Stimulated activated CD4-positive, alpha-beta T cell treated with anti-CD3 and anti-CD28 coated beads, TNF-alpha, amount 100 ng/mL, for 1 hour (primary cell): ENCODE data around the gene DYNLT2.
"Not testable (repeated sequence)": the region's sequence is repeated elsewhere in the genome, so short reads cannot be mapped to it uniquely, and the experiment has no call there.

Source experiments
- DNase-seq, 3 donors: peaks; one replicate each; pipeline ENCODE4 v3.0.0-alpha.2; 2020; ENCODE audit warnings: low read depth in 3 of 3, low spot score in 1 of 3

The DYNLT2 gene

DNA sequence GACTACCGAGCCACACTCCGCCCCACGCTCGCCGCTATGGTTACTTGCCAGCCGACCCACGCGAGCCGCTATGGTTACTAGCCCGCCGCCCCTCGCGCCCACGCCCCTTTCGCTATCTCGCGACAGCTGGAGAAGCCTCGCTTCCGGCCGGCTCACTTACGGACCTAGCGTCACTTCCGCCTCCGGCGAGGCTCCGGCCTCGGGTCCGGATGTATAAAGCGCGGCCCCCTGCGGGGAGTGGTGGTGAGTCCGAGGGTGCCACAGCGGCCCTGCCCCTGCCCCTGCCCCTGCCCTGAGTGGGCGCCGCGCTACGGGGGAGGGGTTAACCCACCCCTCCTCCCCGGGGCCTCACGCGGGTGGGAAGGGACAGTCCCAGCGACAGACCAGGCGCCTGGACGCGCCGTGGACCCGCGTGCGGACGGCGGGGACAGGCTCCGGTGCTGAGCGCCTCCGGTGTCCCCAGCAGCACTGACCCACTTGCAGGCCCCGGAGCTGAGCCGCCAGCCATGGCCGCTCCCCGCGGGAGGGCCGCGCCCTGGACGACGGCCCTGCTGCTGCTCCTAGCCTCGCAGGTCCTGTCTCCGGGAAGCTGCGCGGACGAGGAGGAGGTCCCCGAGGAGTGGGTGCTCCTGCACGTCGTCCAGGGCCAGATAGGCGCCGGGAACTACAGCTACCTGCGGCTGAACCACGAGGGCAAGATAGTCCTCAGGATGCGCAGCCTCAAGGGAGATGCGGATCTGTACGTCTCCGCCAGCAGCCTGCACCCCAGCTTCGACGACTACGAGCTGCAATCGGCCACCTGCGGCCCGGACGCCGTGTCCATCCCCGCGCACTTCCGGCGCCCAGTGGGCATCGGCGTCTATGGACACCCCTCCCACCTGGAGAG lies 49.2 kb downstream of the DYNLT2 start, which contains the start of the genes C6orf120 and WDR27:
TSS of gene C6orf120 (plus strand) at position 173 of the 886 bp plus-strand sequence. CDS start at position 507, 334 bp downstream.
TSS of gene WDR27 (minus strand) at position 76 of the 886 bp plus-strand sequence. CDS start 13,024 bp downstream, outside the sequence.
- DNase-seq = peak; percentile 88 to 97 (median 94)

GRCh38 chr6:169701311-169701953 lies 49.9 kb downstream of the DYNLT2 start:
- peak in 1 of 3 donors; percentile 8 for DNase-seq

DNA sequence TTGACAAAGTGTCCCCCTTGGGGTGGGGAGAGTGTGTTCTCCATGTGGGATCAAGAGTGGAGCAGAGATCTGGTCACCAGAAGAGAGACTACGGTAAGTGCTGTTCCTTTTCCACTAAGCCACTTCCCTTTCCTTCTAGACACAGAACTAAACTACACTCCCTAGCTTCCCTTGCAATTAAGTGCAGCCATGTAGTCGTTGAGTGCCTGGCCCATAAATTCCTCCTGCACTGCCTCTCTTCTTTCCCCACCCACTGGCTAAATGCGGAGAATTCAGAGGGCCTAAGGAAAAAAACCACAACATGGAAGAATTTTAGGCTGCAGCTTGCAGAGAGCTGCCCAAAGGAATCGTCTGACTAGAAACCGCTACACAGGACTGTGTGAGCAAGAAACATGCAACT lies 51.1 kb downstream of the DYNLT2 start:
- DNase-seq = no peak

- DNase-seq = not testable (repeated sequence)
Measured at GRCh38 chr6:169697115-169697514, 54.3 kb downstream of the DYNLT2 start.

DNA sequence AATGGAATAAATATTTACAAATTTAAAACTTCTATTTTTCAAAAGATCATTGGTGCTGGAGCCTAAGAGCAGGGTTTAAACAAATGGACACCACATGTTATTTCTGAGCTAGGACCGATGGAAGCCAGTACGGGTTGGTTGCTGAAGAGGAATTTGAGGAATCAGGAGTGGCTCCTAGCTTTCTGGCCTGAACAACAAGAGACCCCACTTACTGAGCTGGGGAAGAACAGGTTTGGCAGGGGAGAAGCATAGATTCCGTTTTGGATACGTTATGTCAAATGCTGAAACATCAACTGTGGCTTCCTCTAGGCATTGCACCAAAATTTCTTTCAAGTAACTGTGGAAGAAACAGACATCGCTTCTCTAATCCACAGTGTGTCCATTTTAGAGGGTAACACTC lies 56.2 kb downstream of the DYNLT2 start:
- DNase-seq = no peak

GRCh38 chr6:169692516-169692915 lies 58.9 kb downstream of the DYNLT2 start:
- no peak for DNase-seq

DNA sequence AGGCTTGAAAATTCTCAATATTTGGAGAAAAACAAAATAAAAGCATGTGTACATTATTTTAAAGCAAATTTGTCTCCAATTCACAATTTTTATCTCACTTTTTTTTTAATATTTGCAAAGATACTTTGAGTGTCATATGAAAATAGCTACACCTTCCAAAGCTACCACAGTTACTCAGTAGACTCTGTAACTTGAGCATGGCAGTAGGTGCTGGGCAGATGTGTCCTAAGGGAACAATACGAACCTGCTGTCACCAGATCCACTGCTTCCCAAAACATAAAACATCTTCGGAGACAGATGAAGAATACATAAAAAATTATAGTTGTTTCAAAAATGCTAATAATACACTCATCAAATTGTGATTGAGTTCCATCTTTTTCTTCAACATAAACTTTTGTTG lies 60.1 kb downstream of the DYNLT2 start:
- DNase-seq = no peak
